ENCODE measurements around the gene ZBTB4.
A peak's percentile ranks its signal among the peaks of the same experiment; 100 is the strongest.

ZBTB4 gene

DNA sequence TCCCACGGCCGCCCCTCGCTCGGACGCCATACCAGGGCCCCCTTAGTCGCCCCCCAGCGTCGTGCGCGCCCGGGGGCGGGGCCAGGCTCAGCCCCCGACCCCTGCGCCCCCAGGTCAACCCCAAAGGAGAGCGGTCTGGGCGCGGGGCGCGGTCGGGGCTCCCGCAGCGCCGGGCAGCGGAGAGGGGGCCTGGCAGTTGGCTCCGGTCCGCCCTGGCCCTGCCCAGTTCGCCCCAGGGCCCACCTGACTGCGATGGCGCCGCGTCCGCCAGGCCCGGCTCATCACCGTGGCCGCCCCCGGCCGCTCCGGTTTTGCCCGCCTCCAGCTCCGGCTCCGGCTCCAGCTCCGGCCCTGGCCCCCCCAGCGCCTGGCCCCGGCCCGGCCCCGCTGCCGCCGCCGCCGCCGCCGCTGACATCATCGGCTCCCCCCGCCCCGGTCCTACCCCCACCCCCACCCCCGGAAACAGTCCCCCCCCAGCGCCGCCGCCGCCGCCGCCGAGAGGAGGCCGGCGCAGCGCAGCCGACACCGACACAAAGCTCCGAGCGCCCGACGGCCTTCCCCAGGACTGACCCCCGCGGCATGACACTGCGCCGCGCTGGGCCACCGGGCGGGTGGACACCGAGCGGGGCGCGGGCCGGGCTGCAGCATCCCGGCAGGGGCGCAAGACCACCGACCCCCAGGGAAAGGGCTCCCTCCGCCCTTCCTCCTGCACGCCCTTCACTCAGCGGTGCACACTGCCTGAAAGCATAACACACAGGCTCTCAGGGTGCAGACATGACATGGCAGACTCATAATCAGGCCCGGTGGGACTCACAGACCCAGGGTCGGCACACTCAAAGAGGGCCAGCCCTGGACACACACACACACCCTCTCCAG, at the start of gene ZBTB4:
Gene ZBTB4 (minus strand): TSS at position 419 of the 876 bp plus-strand sequence. CDS start 12,830 bp downstream, outside the sequence.
- peak; percentile 63 for DNase-seq (ENCODE audit: low spot score)

- DNase-seq (ENCODE audit: low spot score) = no peak
Observed at GRCh38 chr17:7528842-7529241, 49.4 kb upstream of the ZBTB4 start.

GRCh38 chr17:7523033-7523432, 43.6 kb upstream of the ZBTB4 start:
- DNase-seq (ENCODE audit: low spot score) = peak; percentile 61

DNA sequence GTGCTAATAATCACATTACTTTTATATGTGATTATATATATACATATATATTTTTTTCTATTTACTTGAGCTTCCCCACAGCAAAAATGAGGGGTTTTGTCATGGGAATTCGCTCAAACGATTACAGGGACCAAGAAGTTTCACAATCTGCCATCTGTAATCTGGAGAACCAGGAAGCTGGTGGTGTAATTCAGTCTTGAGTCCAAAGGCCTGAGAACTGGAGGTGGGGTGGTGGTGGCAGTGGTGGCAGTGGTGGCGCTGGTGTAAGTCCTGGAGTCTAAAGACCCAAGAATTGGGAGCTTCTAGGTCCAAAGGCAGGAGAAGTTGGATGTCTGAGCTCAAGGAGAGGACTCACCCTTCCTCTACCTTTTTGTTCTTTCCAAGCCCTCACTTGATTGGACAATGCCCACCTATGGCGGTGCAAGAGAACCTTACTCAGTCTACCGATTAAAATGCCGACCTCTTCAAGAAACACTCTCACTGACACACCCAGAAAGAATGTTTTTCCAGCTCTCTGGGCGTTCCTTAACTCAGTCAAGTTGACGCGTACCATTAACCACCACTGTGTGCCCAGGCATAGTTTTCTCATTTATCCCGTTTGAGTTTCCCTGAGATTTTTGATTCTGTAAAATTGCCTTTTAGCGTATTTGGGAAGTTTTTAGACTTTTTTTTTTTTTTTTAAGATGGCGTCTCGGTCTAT, 36.6 kb upstream of the ZBTB4 start:
- no peak for DNase-seq (ENCODE audit: low spot score)

DNA sequence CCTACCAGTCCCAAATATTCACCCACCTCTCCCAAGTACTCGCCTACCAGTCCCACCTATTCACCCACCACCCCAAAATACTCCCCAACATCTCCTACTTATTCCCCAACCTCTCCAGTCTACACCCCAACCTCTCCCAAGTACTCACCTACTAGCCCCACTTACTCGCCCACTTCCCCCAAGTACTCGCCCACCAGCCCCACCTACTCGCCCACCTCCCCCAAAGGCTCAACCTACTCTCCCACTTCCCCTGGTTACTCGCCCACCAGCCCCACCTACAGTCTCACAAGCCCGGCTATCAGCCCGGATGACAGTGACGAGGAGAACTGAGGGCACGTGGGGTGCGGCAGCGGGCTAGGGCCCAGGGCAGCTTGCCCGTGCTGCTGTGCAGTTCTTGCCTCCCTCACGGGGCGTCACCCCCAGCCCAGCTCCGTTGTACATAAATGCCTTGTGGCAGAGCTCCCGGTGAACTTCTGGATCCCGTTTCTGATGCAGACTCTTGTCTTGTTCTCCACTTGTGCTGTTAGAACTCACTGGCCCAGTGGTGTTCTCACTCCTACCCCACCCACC, 34.5 kb upstream of the ZBTB4 start:
- DNase-seq (ENCODE audit: low spot score) = no peak

GRCh38 chr17:7512824-7513540, 33.6 kb upstream of the ZBTB4 start:
- DNase-seq (ENCODE audit: low spot score) = no peak

DNA sequence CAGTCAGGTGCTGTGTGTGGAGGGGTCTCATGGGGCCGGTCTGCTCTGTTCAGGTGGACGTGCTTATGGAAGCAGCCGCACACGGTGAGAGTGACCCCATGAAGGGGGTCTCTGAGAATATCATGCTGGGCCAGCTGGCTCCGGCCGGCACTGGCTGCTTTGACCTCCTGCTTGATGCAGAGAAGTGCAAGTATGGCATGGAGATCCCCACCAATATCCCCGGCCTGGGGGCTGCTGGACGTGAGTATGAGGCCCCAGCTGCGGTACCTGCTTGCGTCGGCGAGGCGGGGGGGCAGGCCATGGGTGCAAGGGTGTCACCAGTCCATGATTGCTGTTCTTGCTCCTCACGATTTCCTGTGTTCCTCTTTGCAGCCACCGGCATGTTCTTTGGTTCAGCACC, 32.7 kb upstream of the ZBTB4 start:
- DNase-seq (ENCODE audit: low spot score) = no peak

DNA sequence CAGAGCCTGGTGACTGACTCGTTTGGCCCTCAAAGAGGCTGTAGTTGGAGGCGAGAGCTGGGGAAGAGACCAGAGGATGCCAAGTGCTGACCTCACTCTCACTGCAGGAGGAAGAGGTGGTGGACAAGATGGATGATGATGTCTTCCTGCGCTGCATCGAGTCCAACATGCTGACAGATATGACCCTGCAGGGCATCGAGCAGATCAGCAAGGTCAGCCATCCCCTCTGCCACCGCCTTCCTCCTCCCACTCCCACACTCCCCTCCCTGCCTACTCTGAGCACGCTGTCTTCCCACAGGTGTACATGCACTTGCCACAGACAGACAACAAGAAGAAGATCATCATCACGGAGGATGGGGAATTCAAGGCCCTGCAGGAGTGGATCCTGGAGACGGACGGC, 31.7 kb upstream of the ZBTB4 start:
- no peak for DNase-seq (ENCODE audit: low spot score)

DNA sequence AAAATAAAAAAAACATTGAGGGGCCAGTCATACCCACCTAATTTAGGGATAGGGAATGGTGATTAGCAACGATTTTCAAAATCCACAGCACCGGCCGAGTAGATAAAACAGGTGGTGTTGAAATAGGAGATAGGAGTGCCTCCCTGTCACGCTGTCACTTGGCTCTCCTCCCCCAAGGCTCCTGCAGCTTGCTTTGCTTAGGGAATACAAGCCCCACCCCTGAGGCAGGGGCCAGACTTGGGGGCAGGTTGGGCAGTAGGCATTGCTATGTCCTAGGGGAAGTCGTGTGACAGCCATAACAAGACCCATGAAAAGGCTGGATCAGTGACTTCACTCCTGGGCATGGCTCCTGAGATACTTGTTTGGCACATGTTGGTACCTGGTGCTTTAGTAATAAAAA, 30.5 kb upstream of the ZBTB4 start:
- no peak for DNase-seq (ENCODE audit: low spot score)

DNA sequence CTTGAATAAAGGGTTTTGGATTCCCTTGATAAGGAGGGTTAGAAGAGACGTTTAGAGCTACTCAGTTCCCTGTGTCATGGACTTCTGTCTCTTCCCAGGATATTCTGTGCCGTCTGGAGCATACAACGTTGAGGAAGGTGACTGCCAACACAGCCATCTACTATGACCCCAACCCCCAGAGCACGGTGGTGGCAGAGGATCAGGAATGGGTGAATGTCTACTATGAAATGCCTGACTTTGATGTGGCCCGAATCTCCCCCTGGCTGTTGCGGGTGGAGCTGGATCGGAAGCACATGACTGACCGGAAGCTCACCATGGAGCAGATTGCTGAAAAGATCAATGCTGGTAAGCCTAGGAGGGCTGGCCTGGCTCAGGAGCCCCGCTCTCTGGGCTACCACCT, 29.4 kb upstream of the ZBTB4 start:
- no peak for DNase-seq (ENCODE audit: low spot score)

DNA sequence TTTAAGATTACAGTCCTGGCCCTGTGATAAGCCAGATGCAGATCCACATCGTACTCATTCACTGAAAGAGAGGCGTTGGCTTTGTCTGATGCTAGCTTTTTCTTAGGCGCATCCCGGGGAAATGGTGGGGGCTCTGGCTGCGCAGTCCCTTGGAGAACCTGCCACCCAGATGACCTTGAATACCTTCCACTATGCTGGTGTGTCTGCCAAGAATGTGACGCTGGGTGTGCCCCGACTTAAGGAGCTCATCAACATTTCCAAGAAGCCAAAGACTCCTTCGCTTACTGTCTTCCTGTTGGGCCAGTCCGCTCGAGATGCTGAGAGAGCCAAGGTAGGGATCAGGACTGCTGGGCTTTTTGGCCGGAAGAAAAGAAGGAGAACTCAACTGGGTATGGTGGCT, 28.7 kb upstream of the ZBTB4 start:
- DNase-seq (ENCODE audit: low spot score) = no peak

DNA sequence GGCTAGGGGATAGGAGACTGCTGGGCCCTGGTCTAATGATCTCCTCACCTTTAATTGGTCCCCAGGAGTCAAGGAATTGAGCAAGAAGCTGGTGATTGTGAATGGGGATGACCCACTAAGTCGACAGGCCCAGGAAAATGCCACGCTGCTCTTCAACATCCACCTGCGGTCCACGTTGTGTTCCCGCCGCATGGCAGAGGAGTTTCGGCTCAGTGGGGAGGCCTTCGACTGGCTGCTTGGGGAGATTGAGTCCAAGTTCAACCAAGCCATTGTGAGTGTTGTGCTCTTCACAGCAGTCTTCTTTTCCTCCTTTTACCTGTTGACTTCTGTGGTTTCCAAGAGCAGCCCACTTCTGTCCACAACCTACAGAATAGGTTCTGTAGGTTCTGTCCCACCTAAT, 24.1 kb upstream of the ZBTB4 start:
- no peak for DNase-seq (ENCODE audit: low spot score)

DNA sequence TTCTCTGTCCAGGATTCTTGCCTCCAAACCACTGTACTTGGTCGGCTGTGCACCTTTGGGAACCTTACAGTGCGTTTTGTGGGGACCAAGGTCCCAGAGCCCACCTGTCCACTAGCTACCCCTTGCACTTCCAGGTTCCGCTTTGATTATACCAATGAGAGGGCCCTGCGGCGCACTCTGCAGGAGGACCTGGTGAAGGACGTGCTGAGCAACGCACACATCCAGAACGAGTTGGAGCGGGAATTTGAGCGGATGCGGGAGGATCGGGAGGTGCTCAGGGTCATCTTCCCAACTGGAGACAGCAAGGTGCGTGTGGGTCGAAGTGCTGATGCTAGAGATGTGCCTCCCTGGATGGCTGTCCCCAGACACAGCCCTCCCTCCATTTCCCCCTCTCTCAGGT, 23.6 kb upstream of the ZBTB4 start:
- DNase-seq (ENCODE audit: low spot score) = no peak

DNA sequence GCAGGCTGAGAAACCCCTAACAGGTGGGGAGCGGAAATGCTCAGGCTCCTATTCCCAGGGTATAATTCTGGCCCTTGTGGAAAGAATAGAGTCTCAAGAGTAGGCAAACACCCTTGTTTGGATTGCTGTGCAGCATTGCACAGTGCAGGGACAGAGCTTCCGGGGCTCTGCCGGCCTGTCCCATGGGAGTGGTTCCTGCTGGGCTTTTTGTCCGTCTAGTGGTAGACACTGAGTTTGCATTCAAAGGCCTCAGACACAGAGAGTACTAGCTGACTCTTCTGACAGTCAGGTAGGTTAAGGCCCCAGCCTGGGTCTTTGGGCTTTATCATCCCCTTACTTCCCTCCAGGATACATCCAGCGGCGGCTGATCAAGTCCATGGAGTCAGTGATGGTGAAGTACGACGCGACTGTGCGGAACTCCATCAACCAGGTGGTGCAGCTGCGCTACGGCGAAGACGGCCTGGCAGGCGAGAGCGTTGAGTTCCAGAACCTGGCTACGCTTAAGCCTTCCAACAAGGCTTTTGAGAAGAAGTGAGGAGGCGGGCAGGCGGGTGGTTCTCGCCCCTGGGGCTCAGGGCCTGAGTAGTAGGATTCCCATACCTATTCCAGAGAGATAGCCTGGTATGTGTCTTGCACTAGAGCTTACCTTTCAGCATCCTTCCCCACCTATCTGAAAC, 22.9 kb upstream of the ZBTB4 start:
- no peak for DNase-seq (ENCODE audit: low spot score)

DNA sequence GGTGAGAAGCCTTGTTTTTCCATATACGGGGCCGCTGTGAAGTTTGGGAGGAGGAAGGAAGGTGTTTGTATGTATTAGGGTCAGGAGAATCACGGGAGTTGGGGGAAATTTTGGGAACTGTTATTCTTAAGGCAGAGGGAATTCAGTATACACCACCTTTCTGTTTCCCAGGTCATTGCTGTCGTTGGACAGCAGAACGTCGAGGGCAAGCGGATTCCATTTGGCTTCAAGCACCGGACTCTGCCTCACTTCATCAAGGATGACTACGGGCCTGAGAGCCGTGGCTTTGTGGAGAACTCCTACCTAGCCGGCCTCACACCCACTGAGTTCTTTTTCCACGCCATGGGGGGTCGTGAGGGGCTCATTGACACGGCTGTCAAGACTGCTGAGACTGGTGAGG, 22.3 kb upstream of the ZBTB4 start:
- no peak for DNase-seq (ENCODE audit: low spot score)

- DNase-seq (ENCODE audit: low spot score) = no peak
Observed at GRCh38 chr17:7499161-7499560, 19.7 kb upstream of the ZBTB4 start.

DNA sequence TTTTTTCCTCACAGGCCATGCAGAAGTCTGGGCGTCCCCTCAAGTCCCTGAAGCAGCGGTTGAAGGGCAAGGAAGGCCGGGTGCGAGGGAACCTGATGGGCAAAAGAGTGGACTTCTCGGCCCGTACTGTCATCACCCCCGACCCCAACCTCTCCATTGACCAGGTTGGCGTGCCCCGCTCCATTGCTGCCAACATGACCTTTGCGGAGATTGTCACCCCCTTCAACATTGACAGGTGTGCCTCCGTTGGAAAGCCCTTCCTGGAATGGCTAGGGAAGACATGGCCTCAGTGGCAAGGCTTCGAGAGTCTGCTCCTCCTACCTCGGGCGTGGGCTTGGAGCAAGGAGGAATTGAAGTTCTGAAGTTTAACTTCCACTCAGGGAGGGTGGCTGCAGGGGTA, 18.2 kb upstream of the ZBTB4 start:
- DNase-seq (ENCODE audit: low spot score) = no peak

- DNase-seq (ENCODE audit: low spot score) = no peak
Observed at GRCh38 chr17:7497228-7497627, 17.8 kb upstream of the ZBTB4 start.

GRCh38 chr17:7496470-7497183, 17.2 kb upstream of the ZBTB4 start:
- no peak for DNase-seq (ENCODE audit: low spot score)

DNA sequence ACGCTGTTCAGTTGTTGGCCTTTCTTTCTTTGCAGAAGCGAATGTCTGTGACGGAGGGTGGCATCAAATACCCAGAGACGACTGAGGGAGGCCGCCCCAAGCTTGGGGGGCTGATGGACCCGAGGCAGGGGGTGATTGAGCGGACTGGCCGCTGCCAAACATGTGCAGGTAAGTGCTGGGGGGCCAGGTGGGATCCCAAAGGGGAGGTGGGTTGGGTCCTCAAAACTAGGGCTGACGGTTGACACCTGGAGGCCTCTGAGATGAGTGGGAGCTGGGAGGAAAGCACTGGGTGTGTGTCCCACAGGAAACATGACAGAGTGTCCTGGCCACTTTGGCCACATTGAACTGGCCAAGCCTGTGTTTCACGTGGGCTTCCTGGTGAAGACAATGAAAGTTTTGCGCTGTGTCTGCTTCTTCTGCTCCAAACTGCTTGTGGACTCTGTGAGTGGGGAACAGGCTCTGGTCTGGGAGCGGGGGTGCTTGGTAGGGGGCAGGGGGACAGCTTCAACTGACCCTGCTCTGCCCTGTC, 16.5 kb upstream of the ZBTB4 start:
- DNase-seq (ENCODE audit: low spot score) = no peak

DNA sequence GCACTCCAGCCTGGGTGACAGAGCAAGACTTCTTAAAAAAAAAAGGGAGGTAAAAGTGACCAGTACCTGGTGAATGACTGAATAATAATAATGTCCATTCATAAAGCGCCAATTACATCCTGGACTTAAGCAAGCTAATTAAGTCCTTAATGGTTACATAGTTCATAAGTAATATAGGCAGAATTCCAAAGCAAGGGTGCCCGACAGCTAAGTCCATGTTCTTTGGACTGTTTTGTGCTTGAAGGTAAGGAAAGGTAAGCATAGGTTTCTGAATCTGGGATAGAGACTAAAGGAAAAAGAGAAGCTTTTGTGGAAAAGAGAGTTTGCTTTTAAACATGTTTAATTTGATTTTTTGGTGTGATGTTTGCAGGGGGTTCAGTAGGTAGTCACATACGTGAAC, 14.5 kb upstream of the ZBTB4 start:
- no peak for DNase-seq (ENCODE audit: low spot score)
